ENCODE results near the gene CNGB1. TPM values are rescaled to one million over a fixed set of nuclear protein-coding genes. Genes with fewer than 3 reads are reported as not detected.
"Not testable (repeated sequence)": the region's sequence is repeated elsewhere in the genome, so short reads cannot be mapped to it uniquely, and the experiment has no call there.

The CNGB1 gene
- total and polyA plus RNA-seq, 7 experiments from 2014 or later = not detected

DNA sequence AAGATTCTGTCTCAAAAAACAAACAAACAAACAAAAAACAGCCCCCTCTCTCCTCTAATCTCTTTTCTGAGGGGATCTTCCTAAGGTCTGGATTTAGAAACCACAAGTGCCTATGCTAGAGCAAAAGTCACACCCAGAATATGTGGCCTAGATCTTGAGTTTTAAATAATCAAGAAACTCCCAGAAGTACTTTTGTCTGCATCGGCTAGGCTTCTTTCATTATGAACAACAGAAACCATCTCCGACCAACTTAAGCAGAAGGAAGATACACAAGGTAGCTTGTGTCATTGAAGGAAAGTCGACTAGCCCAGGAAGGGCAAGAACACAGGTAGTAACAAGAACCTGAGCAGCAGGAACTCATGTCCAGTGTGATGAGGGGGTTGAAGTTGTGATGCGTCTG, 94.7 kb downstream of the CNGB1 start:
- ChIA-PET CTCF (no interaction called here), POLR2A (no interaction called here)
- DNase-seq (no peak), ATAC-seq (no peak)
- no peak overlapping the region for H3K4me3 ChIP-seq (ENCODE audit: low read length)
- no peaks in the 10 kb centered on the region for H3K27me3 ChIP-seq (ENCODE audit: control insufficient read depth in 2 of 2, insufficient read depth in 2 of 2, low read length in 2 of 2)
- intact Hi-C loops (cut with micrococcal nuclease) = no loop called here
- H3K9me3 ChIP-seq (ENCODE audit: control insufficient read depth in 2 of 3, low read length in 3 of 3) = no peaks in the 10 kb centered on the region
- H3K4me3 Mint-ChIP-seq = no peak overlapping the region
- H3K27ac ChIP-seq (ENCODE audit: low read depth, low read length) = no peak overlapping the region
- H3K27me3 Mint-ChIP-seq = peaks cover 5 to 32% (median 14%) of the 10 kb centered on the region in 5 donors
- no peak overlapping the region for H3K27ac Mint-ChIP-seq
- peaks cover 0 to 1% (median 0%) of the 10 kb centered on the region in 11 donors for H3K9me3 Mint-ChIP-seq
- H3K36me3 Mint-ChIP-seq = no peaks in the 10 kb centered on the region
- no peaks in the 10 kb centered on the region for H3K4me1 ChIP-seq (ENCODE audit: control insufficient read depth in 2 of 2, insufficient read depth in 2 of 2, low read length in 2 of 2)
- H3K4me1 Mint-ChIP-seq = no peaks in the 10 kb centered on the region
- no peaks in the 10 kb centered on the region for H3K36me3 ChIP-seq (ENCODE audit: control insufficient read depth in 2 of 3, insufficient read depth in 3 of 3, low read length in 3 of 3)

DNA sequence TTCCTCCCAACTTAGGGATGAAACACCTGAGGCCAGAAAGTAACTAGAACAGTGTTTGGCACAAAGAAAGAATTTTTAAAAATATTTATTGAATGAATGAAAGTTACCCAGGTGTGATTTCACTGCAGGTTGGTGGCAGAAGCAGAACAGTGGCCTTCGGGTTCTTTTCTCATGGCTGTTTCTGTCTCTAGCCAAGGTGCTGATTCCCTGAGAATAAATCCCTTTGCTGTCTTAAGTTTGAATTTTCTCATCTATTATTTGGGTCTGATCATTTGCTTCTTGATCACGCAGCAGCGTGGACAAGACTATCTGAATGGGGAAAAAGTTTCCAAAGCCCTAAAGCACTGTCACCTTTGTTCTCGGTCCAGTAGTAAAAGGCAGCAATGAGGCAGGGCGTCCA, 95.6 kb downstream of the CNGB1 start:
- H3K27me3 Mint-ChIP-seq = peaks cover 5 to 26% (median 14%) of the 10 kb centered on the region in 5 donors

DNA sequence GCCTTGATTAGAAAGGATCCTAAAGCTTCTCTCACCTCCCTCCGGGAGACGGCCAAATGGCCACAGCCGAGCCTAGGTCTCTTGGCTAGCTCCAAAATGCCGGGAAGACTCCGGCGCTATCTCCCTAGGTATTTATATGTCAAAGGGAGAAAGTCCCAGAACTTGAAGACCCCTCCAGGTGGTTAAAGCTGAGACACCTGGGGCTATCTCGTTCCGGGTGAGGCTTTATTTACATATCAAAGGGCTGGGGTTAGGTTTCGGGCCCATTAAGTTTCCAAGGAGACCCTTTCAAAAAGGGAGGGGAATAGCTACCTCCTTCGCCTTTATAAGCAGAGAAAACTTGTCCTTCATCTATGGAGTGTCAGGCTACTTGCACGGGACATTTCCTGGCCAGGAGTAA, 97.7 kb downstream of the CNGB1 start:
- Histone ChIP-seq H3K4me1 (ENCODE audit: control insufficient read depth in 2 of 2, insufficient read depth in 2 of 2, low read length in 2 of 2) (no peaks in the 10 kb centered on the region), H3K4me3 (ENCODE audit: low read length) (no peak overlapping the region), H3K27me3 (ENCODE audit: control insufficient read depth in 2 of 2, insufficient read depth in 2 of 2, low read length in 2 of 2) (no peaks in the 10 kb centered on the region), H3K27ac (ENCODE audit: low read depth, low read length) (no peak overlapping the region), H3K36me3 (ENCODE audit: control insufficient read depth in 2 of 3, insufficient read depth in 3 of 3, low read length in 3 of 3) (no peaks in the 10 kb centered on the region), H3K9me3 (ENCODE audit: control insufficient read depth in 2 of 3, low read length in 3 of 3) (no peaks in the 10 kb centered on the region)
- intact Hi-C loops (cut with micrococcal nuclease) = no loop called here
- CTCF ChIA-PET = no interaction called here
- H3K27me3 Mint-ChIP-seq = peaks cover under 1 to 23% (median 14%) of the 10 kb centered on the region in 5 donors
- POLR2A ChIA-PET = no interaction called here
- H3K4me1 Mint-ChIP-seq = no peaks in the 10 kb centered on the region
- H3K4me3 Mint-ChIP-seq = no peak overlapping the region
- H3K36me3 Mint-ChIP-seq = no peaks in the 10 kb centered on the region
- ATAC-seq = no peak
- no peak for DNase-seq
- H3K9me3 Mint-ChIP-seq = peaks cover 0 to 1% (median 0%) of the 10 kb centered on the region in 11 donors
- no peak overlapping the region for H3K27ac Mint-ChIP-seq

More for the DNA sequence above, 95.6 kb downstream of the CNGB1 start:
- ChIA-PET CTCF (no interaction called here), POLR2A (no interaction called here)
- Mint-ChIP-seq H3K27ac (no peak overlapping the region), H3K4me1 (no peaks in the 10 kb centered on the region), H3K9me3 (peaks cover 0 to 1% (median 0%) of the 10 kb centered on the region in 11 donors), H3K4me3 (no peak overlapping the region), H3K36me3 (no peaks in the 10 kb centered on the region)
- Histone ChIP-seq H3K4me1 (ENCODE audit: control insufficient read depth in 2 of 2, insufficient read depth in 2 of 2, low read length in 2 of 2) (no peaks in the 10 kb centered on the region), H3K4me3 (ENCODE audit: low read length) (no peak overlapping the region), H3K36me3 (ENCODE audit: control insufficient read depth in 2 of 3, insufficient read depth in 3 of 3, low read length in 3 of 3) (no peaks in the 10 kb centered on the region), H3K9me3 (ENCODE audit: control insufficient read depth in 2 of 3, low read length in 3 of 3) (no peaks in the 10 kb centered on the region), H3K27me3 (ENCODE audit: control insufficient read depth in 2 of 2, insufficient read depth in 2 of 2, low read length in 2 of 2) (no peaks in the 10 kb centered on the region), H3K27ac (ENCODE audit: low read depth, low read length) (no peak overlapping the region)
- intact Hi-C loops (cut with micrococcal nuclease) = no loop called here
- DNase-seq (no peak), ATAC-seq (no peak)

- H3K36me3 Mint-ChIP-seq; H3K36me3 ChIP-seq (ENCODE audit: control insufficient read depth in 2 of 3, insufficient read depth in 3 of 3, low read length in 3 of 3); H3K4me1 Mint-ChIP-seq; DNase-seq; intact Hi-C loops (cut with micrococcal nuclease); ATAC-seq; H3K27me3 ChIP-seq (ENCODE audit: control insufficient read depth in 2 of 2, insufficient read depth in 2 of 2, low read length in 2 of 2); H3K9me3 Mint-ChIP-seq; H3K4me1 ChIP-seq (ENCODE audit: control insufficient read depth in 2 of 2, insufficient read depth in 2 of 2, low read length in 2 of 2); POLR2A ChIA-PET; H3K4me3 Mint-ChIP-seq; H3K9me3 ChIP-seq (ENCODE audit: control insufficient read depth in 2 of 3, low read length in 3 of 3); CTCF ChIA-PET; H3K27ac Mint-ChIP-seq; H3K4me3 ChIP-seq (ENCODE audit: low read length); H3K27ac ChIP-seq (ENCODE audit: low read depth, low read length): not testable (repeated sequence)
- peaks cover 0 to 22% (median 14%) of the 10 kb centered on the region in 5 donors for H3K27me3 Mint-ChIP-seq
Measured at GRCh38 chr16:57872764-57873163, 98.2 kb downstream of the CNGB1 start.

DNA sequence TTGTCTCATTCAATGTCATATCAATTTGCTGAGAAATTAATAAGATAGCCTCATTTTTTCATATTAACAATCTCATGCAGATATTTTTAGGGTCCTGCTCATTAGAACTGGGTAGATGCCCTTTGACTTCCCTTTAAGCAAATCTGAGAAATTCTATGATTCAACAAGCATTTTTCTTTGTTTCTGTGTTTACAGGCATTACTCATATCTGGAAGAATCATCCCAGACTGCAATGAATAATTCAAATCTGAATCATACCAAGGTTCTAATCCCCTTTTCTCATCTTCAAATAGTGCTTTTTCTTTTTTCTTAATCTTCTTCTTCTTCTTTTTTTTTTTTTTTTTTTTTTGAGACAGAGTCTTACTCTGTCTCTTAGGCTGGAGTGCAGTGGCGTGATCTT, 99.5 kb downstream of the CNGB1 start:
- Mint-ChIP-seq H3K4me1 (no peaks in the 10 kb centered on the region), H3K4me3 (no peak overlapping the region), H3K27ac (no peak overlapping the region), H3K27me3 (peaks cover 0 to 24% (median 13%) of the 10 kb centered on the region in 5 donors), H3K36me3 (no peaks in the 10 kb centered on the region), H3K9me3 (peaks cover 0 to 1% (median 0%) of the 10 kb centered on the region in 11 donors)
- intact Hi-C loops (cut with micrococcal nuclease) = no loop called here
- Histone ChIP-seq H3K4me1 (ENCODE audit: control insufficient read depth in 2 of 2, insufficient read depth in 2 of 2, low read length in 2 of 2) (no peaks in the 10 kb centered on the region), H3K27ac (ENCODE audit: low read depth, low read length) (no peak overlapping the region), H3K36me3 (ENCODE audit: control insufficient read depth in 2 of 3, insufficient read depth in 3 of 3, low read length in 3 of 3) (no peaks in the 10 kb centered on the region), H3K4me3 (ENCODE audit: low read length) (no peak overlapping the region), H3K27me3 (ENCODE audit: control insufficient read depth in 2 of 2, insufficient read depth in 2 of 2, low read length in 2 of 2) (no peaks in the 10 kb centered on the region), H3K9me3 (ENCODE audit: control insufficient read depth in 2 of 3, low read length in 3 of 3) (no peaks in the 10 kb centered on the region)
- ChIA-PET CTCF (interaction anchor here (0.6 kb wide), 1 partner anchor 135 kb away, joined by 3 read pairs; no protein-coding TSS in a partner anchor), POLR2A (no interaction called here)
- DNase-seq (no peak), ATAC-seq (no peak)

DNA sequence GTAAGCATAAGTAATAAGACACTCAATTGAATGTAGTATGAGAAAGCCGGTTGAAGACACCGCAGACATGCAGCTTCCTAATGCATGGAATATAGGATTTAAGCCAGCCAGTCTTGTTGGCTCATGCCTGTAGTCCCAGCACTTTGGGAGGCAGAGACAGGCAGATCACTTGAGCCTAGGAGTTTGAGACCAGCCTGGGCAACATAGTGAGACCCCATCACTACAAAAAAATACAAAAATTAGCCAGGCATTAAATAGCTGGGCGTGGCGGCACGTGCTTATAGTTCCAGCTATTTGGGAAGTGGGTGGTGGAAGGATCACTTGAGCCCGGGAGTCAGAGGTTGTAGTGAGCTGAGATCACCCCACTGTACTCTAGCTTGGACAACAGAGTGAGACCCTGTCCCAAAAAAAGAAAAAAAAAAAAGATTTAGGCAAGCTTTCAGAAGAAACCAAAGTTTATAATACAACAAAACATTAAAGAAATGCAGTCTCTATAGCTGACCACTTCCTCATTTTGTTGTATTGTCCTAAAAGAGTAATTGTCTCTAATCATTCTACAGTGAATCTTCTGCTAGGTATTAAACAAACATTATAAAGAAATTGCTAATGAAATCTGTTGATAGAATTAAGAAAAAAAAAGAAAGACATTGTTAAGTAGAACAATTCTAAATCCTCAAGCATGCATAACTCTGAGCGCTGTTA, 100.0 kb downstream of the CNGB1 start:
- Histone ChIP-seq H3K27ac (ENCODE audit: low read depth, low read length) (no peak overlapping the region), H3K9me3 (ENCODE audit: control insufficient read depth in 2 of 3, low read length in 3 of 3) (no peaks in the 10 kb centered on the region), H3K4me1 (ENCODE audit: control insufficient read depth in 2 of 2, insufficient read depth in 2 of 2, low read length in 2 of 2) (no peaks in the 10 kb centered on the region), H3K36me3 (ENCODE audit: control insufficient read depth in 2 of 3, insufficient read depth in 3 of 3, low read length in 3 of 3) (no peaks in the 10 kb centered on the region), H3K4me3 (ENCODE audit: low read length) (no peak overlapping the region), H3K27me3 (ENCODE audit: control insufficient read depth in 2 of 2, insufficient read depth in 2 of 2, low read length in 2 of 2) (no peaks in the 10 kb centered on the region)
- ChIA-PET POLR2A (no interaction called here), CTCF (interaction anchor here (0.7 kb wide), 1 partner anchor 227 kb away, joined by 4 read pairs; no protein-coding TSS in a partner anchor)
- H3K4me1 Mint-ChIP-seq = no peaks in the 10 kb centered on the region
- H3K27ac Mint-ChIP-seq = no peak overlapping the region
- intact Hi-C loops (cut with micrococcal nuclease) = no loop called here
- peaks cover 0 to 1% (median 0%) of the 10 kb centered on the region in 11 donors for H3K9me3 Mint-ChIP-seq
- ATAC-seq (no peak), DNase-seq (no peak)
- no peaks in the 10 kb centered on the region for H3K36me3 Mint-ChIP-seq
- no peak overlapping the region for H3K4me3 Mint-ChIP-seq
- peaks cover 0 to 21% (median 9%) of the 10 kb centered on the region in 5 donors for H3K27me3 Mint-ChIP-seq

- POLR2A ChIA-PET = no interaction called here
- no peak overlapping the region for H3K4me3 ChIP-seq (ENCODE audit: low read length)
- peaks cover 0 to 1% (median 0%) of the 10 kb centered on the region in 11 donors for H3K9me3 Mint-ChIP-seq
- no peaks in the 10 kb centered on the region for H3K36me3 Mint-ChIP-seq
- H3K4me1 ChIP-seq (ENCODE audit: control insufficient read depth in 2 of 2, insufficient read depth in 2 of 2, low read length in 2 of 2) = no peaks in the 10 kb centered on the region
- H3K4me1 Mint-ChIP-seq = no peaks in the 10 kb centered on the region
- intact Hi-C loops (cut with micrococcal nuclease) = no loop called here
- no peaks in the 10 kb centered on the region for H3K9me3 ChIP-seq (ENCODE audit: control insufficient read depth in 2 of 3, low read length in 3 of 3)
- H3K36me3 ChIP-seq (ENCODE audit: control insufficient read depth in 2 of 3, insufficient read depth in 3 of 3, low read length in 3 of 3) = no peaks in the 10 kb centered on the region
- no peak overlapping the region for H3K27ac Mint-ChIP-seq
- no peak overlapping the region for H3K27ac ChIP-seq (ENCODE audit: low read depth, low read length)
- CTCF ChIA-PET = no interaction called here
- DNase-seq (no peak), ATAC-seq (no peak)
- H3K4me3 Mint-ChIP-seq = no peak overlapping the region
- H3K27me3 Mint-ChIP-seq = peaks cover 0 to 19% (median 9%) of the 10 kb centered on the region in 5 donors
- no peaks in the 10 kb centered on the region for H3K27me3 ChIP-seq (ENCODE audit: control insufficient read depth in 2 of 2, insufficient read depth in 2 of 2, low read length in 2 of 2)
Measured at GRCh38 chr16:57868913-57869520, 101.9 kb downstream of the CNGB1 start.

All from naive thymus-derived CD4-positive, alpha-beta T cell (primary cell).